Suprapubic skin (tissue), 4 donors: Measurements from ENCODE around the gene PMM1.

Source experiments
- CTCF ChIP-seq, 2 donors: fragments of 200-600 bp in 1 of 2; fragments of 450-650 bp in 1 of 2; sonication (generic) in 1 of 2; IDR thresholded peaks; one replicate each; pipeline ENCODE4 v1.5.1; 2016 to 2019; ENCODE audit warnings: antibody characterized with exemption in 2 of 2, mild to moderate bottlenecking in 1 of 2, moderate library complexity in 1 of 2
- EP300 ChIP-seq: sonication (generic); formaldehyde crosslinking; IDR thresholded peaks from one replicate; pipeline ENCODE4 v1.6.1; 2017; ENCODE audit warnings: antibody characterized with exemption
- POLR2AphosphoS5 ChIP-seq, 3 donors: sonication (generic); formaldehyde crosslinking; IDR thresholded peaks; one replicate each; pipeline ENCODE4 v1.6.1; 2017; ENCODE audit warnings: antibody characterized with exemption in 3 of 3

DNA sequence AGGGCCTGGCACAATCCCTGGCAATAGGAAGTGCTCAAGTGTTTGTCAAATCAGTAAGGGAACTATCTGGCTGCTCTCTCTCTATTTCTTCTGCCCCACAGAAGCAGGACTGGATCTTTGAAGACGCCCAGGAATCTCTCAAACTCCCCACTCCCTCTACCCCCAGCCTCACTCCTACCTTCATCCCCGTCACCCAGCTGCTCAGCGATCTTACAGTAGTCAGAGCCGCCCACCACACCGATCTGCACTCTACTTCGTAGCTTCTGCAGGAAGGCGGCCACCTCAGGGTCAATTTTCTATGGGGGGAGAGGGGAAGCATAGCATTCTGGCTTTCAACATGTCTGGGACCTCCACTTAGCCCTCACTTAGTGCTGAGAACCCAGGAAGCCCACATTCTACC, 3.7 kb downstream of the PMM1 start:
- TF ChIP-seq CTCF (IDR thresholded peaks at IDR 0.05) (no peak), POLR2AphosphoS5 (IDR thresholded peaks at IDR 0.05) (no peak), EP300 (no peak)
